ENCODE results near the gene ENTREP3.

- TF ChIP-seq EZH2 (IDR thresholded peaks at IDR 0.05): no peak
- no peak for TF ChIP-seq POLR2AphosphoS5 (IDR thresholded peaks at IDR 0.05; ENCODE audit: borderline replicate concordance, low read depth, low read length)
These were observed 37.9 kb upstream of the ENTREP3 start for GRCh38 chr1:155293086-155293749.

Data from SK-N-MC (cell line).